Cardiac muscle cell (in vitro differentiated cells and primary cell): ENCODE measurements around the gene CLASP1. TPM values are rescaled to one million over a fixed set of nuclear protein-coding genes. Genes with fewer than 3 reads are reported as not detected.
"Not testable (repeated sequence)": the region's sequence is repeated elsewhere in the genome, so short reads cannot be mapped to it uniquely, and the experiment has no call there.

Experiments
- DNase-seq, 2 donors: peaks; one replicate each; pipeline versions ENCODE4 v3.0.0 to v3.0.0-alpha.2; 2010 to 2017; ENCODE audit warnings: low read depth in 1 of 2, low spot score in 1 of 2
- H3K27ac ChIP-seq: fragments of 200-600 bp; sonication (generic); 2 replicates; pipeline ENCODE4 v1.5.1; 2016
- H3K27me3 ChIP-seq: fragments of 200-600 bp; sonication (generic); 2 replicates; pipeline ENCODE4 v1.6.0; 2016; ENCODE audit warnings: control low read depth
- H3K36me3 ChIP-seq: fragments of 200-600 bp; sonication (generic); 2 replicates; pipeline ENCODE4 v1.5.1; 2016; ENCODE audit warnings: control low read depth
- H3K4me1 ChIP-seq: fragments of 200-600 bp; sonication (generic); 2 replicates; pipeline ENCODE4 v1.8.1; 2017; ENCODE audit warnings: low read depth, mild to moderate bottlenecking, mixed run types
- H3K4me3 ChIP-seq: fragments of 200-600 bp; sonication (generic); 2 replicates; pipeline ENCODE4 v1.5.1; 2016; ENCODE audit warnings: mild to moderate bottlenecking
- H3K9me3 ChIP-seq: fragments of 200-600 bp; sonication (generic); 2 replicates; pipeline ENCODE4 v1.5.1; 2017; ENCODE audit warnings: low read depth, mild to moderate bottlenecking, control low read depth
- polyA plus RNA-seq: library from polyadenylated mRNA; unstranded; fragments of >200 nt; fragmentation: Nextera tagmentation; extraction: Ambion mirVana; gene quantifications from 2 replicates; pipeline ENCODE4 v1.2.1, GENCODE V29; 2016
- total RNA-seq: library from RNA; depleted of rRNA; stranded (reverse); fragments of >200 nt; gene quantifications from 2 replicates; pipeline ENCODE4 v1.2.3, GENCODE V29; 2016
- TF ChIP-seq, protein P1 (sequence below): IDR thresholded peaks from 2 replicates; pipeline ENCODE4 v1.5.1; 2012; ENCODE audit warnings: low read depth, mild to moderate bottlenecking, low read length

The CLASP1 gene
- total and polyA plus RNA-seq, 2 experiments from 2014 or later = 24.8 to 53.0 TPM

- TF ChIP-seq, protein P1, sequence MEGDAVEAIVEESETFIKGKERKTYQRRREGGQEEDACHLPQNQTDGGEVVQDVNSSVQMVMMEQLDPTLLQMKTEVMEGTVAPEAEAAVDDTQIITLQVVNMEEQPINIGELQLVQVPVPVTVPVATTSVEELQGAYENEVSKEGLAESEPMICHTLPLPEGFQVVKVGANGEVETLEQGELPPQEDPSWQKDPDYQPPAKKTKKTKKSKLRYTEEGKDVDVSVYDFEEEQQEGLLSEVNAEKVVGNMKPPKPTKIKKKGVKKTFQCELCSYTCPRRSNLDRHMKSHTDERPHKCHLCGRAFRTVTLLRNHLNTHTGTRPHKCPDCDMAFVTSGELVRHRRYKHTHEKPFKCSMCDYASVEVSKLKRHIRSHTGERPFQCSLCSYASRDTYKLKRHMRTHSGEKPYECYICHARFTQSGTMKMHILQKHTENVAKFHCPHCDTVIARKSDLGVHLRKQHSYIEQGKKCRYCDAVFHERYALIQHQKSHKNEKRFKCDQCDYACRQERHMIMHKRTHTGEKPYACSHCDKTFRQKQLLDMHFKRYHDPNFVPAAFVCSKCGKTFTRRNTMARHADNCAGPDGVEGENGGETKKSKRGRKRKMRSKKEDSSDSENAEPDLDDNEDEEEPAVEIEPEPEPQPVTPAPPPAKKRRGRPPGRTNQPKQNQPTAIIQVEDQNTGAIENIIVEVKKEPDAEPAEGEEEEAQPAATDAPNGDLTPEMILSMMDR = no peak
- Histone ChIP-seq H3K27me3 (no peaks in the 10 kb centered on the region), H3K4me3 (no peak overlapping the region), H3K36me3 (no peaks in the 10 kb centered on the region), H3K27ac (no peak overlapping the region), H3K9me3 (no peaks in the 10 kb centered on the region), H3K4me1 (no peaks in the 10 kb centered on the region)
- DNase-seq = no peak
These were observed 45.3 kb upstream of the CLASP1 start for GRCh38 chr2:121694398-121695170.

DNA sequence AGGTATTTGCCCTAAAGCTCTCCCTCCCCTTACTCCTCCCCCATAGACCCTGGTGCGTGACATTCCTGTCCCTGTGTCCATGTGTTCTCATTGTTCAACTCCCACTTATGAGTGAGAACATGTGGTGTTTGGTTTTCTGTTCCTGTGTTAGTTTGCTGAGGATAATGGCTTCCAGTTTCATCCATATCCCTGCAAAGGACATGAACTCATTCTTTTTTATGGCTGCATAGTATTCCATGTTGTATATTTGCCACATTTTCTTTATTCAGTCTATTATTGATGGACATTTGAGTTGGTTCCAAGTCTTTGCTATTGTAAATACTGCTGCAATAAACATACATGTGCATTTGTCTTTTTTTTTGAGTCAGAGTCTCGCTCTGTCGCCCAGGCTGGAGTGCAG, 41.3 kb upstream of the CLASP1 start:
- not testable (repeated sequence) for H3K27ac ChIP-seq, H3K4me3 ChIP-seq, H3K4me1 ChIP-seq, H3K27me3 ChIP-seq, H3K36me3 ChIP-seq, H3K9me3 ChIP-seq, DNase-seq

DNA sequence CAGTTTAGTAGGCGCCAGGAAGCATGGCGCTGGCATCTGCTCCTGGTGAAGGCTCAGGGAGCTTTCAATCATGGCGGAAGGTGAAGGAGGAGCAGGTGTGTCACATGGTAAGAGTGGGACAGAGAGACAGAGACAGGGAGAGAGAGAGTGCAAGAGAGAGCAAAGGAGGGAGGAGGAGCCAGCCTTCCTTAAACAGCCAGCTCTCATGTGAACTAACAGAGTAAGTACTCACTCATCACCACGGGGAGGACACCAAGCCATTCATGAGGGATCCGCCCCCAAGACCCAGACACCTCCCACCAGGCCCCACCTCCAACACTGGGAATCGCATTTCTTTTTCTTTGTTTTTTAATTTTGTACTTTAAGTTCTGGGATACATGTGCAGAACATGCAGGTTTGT, 40.8 kb upstream of the CLASP1 start:
- Histone ChIP-seq H3K36me3 (no peaks in the 10 kb centered on the region), H3K27ac (no peak overlapping the region), H3K4me1 (peaks cover 6% of the 10 kb centered on the region), H3K4me3 (no peak overlapping the region), H3K9me3 (no peaks in the 10 kb centered on the region), H3K27me3 (no peaks in the 10 kb centered on the region)
- no peak for DNase-seq
- TF ChIP-seq, protein P1 = no peak

- H3K9me3 ChIP-seq = no peaks in the 10 kb centered on the region
- H3K4me1 ChIP-seq = peaks cover 6% of the 10 kb centered on the region
- peak; percentile 19 to 59 for DNase-seq
- no peaks in the 10 kb centered on the region for H3K27me3 ChIP-seq
- no peak overlapping the region for H3K27ac ChIP-seq
- H3K36me3 ChIP-seq = no peaks in the 10 kb centered on the region
- H3K4me3 ChIP-seq = no peak overlapping the region
- TF ChIP-seq, protein P1 = peak; percentile 43
These were observed 40.1 kb upstream of the CLASP1 start for GRCh38 chr2:121689356-121689755.

- no peak for DNase-seq
- Histone ChIP-seq H3K36me3 (no peaks in the 10 kb centered on the region), H3K4me1 (peaks cover 6% of the 10 kb centered on the region), H3K27me3 (no peaks in the 10 kb centered on the region), H3K27ac (no peak overlapping the region), H3K9me3 (no peaks in the 10 kb centered on the region), H3K4me3 (no peak overlapping the region)
- TF ChIP-seq, protein P1 = no peak
These were observed 39.6 kb upstream of the CLASP1 start for GRCh38 chr2:121688820-121689219.

GRCh38 chr2:121686902-121687301, 37.6 kb upstream of the CLASP1 start:
- H3K4me3 ChIP-seq = no peak overlapping the region
- DNase-seq = no peak
- no peaks in the 10 kb centered on the region for H3K9me3 ChIP-seq
- H3K27ac ChIP-seq = no peak overlapping the region
- H3K27me3 ChIP-seq = no peaks in the 10 kb centered on the region
- H3K36me3 ChIP-seq = no peaks in the 10 kb centered on the region
- TF ChIP-seq, protein P1 = no peak
- peaks cover 6% of the 10 kb centered on the region for H3K4me1 ChIP-seq
